Testis (tissue), 2 donors: Measurements from ENCODE around the gene YJEFN3.

Experiments used
- POLR2A ChIP-seq: fragments of 450-650 bp; IDR thresholded peaks from one replicate; pipeline ENCODE4 v1.6.1; 2017; ENCODE audit warnings: antibody characterized with exemption, mild to moderate bottlenecking, moderate library complexity
- TF ChIP-seq, protein P1 (sequence below), 3 experiments: fragments of 450-650 bp in 2 of 3; fragments of 200-600 bp in 1 of 3; sonication (generic) in 1 of 3; IDR thresholded peaks; one replicate each; pipeline ENCODE4 v1.5.1; 2016 to 2019; ENCODE audit warnings: antibody characterized with exemption in 3 of 3, mild to moderate bottlenecking in 2 of 3, moderate library complexity in 1 of 3

GRCh38 chr19:19499272-19499995, 29.3 kb upstream of the YJEFN3 start:
- TF ChIP-seq POLR2A: no peak
- TF ChIP-seq, protein P1, sequence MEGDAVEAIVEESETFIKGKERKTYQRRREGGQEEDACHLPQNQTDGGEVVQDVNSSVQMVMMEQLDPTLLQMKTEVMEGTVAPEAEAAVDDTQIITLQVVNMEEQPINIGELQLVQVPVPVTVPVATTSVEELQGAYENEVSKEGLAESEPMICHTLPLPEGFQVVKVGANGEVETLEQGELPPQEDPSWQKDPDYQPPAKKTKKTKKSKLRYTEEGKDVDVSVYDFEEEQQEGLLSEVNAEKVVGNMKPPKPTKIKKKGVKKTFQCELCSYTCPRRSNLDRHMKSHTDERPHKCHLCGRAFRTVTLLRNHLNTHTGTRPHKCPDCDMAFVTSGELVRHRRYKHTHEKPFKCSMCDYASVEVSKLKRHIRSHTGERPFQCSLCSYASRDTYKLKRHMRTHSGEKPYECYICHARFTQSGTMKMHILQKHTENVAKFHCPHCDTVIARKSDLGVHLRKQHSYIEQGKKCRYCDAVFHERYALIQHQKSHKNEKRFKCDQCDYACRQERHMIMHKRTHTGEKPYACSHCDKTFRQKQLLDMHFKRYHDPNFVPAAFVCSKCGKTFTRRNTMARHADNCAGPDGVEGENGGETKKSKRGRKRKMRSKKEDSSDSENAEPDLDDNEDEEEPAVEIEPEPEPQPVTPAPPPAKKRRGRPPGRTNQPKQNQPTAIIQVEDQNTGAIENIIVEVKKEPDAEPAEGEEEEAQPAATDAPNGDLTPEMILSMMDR (IDR thresholded peaks at IDR 0.05): no peak
